ENCODE results near the gene SLC26A9.

SLC26A9 gene

GRCh38 chr1:205970486-205970885 lies 27.2 kb upstream of the SLC26A9 start:
- peaks cover 1% of the 10 kb centered on the region for H3K36me3 Mint-ChIP-seq (ENCODE audit: insufficient read depth)
- no peak for ATAC-seq (replicated peaks; ENCODE audit: extremely low read depth, poor library complexity, severe bottlenecking)
- no peak overlapping the region for H3K27ac Mint-ChIP-seq (ENCODE audit: low read depth)

GRCh38 chr1:205969229-205969628 lies 26.0 kb upstream of the SLC26A9 start:
- no peak overlapping the region for H3K4me3 Mint-ChIP-seq
- DNase-seq (ENCODE audit: low spot score in 2 of 2) (no peak), ATAC-seq (replicated peaks; ENCODE audit: extremely low read depth, poor library complexity, severe bottlenecking) (no peak)
- H3K27ac Mint-ChIP-seq (ENCODE audit: low read depth): no peak overlapping the region
- peaks cover 1% of the 10 kb centered on the region for H3K36me3 Mint-ChIP-seq (ENCODE audit: insufficient read depth)
- no peaks in the 10 kb centered on the region for H3K4me1 Mint-ChIP-seq
- no peaks in the 10 kb centered on the region for H3K27me3 Mint-ChIP-seq
- H3K9me3 Mint-ChIP-seq: no peaks in the 10 kb centered on the region

More at GRCh38 chr1:205970486-205970885, 27.2 kb upstream of the SLC26A9 start:
- Mint-ChIP-seq H3K4me1 (no peaks in the 10 kb centered on the region), H3K4me3 (no peak overlapping the region), H3K9me3 (no peaks in the 10 kb centered on the region), H3K27me3 (no peaks in the 10 kb centered on the region)
- no peak for DNase-seq (ENCODE audit: low spot score in 2 of 2)

DNA sequence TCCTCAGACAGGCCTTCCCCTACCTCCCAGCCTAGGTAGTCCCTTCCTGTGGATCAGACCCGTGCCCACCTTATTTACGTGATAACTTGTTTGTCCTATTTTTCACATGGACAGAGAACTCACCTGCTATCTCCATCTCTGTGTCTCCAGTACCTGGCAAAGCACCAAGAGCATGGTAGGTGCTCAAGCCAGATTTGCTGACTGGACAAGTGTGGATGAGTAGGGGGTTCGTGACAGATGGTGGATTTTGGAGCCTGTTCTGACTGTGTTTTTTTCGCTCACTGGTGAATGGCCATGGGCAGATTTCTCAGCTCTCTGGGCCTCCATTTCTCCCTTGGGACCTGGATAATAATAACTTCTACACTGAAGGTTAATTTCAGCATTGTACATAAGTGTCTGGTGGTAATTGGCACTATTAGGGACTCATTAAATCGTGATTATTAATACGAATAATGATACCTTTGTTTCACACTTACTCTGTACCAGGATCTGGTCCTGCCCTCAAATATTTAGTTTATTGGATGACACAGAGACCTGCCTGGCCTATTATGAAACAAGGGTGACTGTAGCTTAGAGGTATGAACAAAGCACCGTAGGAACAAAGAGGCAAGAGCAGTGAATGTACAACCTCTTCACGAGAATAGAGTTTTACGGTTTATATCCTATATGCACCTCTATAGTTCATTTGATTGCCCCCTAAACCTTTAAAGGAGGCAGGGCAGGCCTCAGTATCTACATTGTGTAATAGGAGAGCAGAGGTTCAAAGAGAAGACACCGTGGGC lies 24.5 kb upstream of the SLC26A9 start:
- H3K36me3 Mint-ChIP-seq (ENCODE audit: insufficient read depth): no peaks in the 10 kb centered on the region

GRCh38 chr1:205965036-205965884 lies 22.0 kb upstream of the SLC26A9 start:
- no peaks in the 10 kb centered on the region for H3K4me1 Mint-ChIP-seq
- no peaks in the 10 kb centered on the region for H3K9me3 Mint-ChIP-seq
- no peak for DNase-seq (ENCODE audit: low spot score in 2 of 2)
- ATAC-seq (replicated peaks; ENCODE audit: extremely low read depth, poor library complexity, severe bottlenecking): no peak
- H3K27me3 Mint-ChIP-seq: peaks cover 35% of the 10 kb centered on the region
- H3K36me3 Mint-ChIP-seq (ENCODE audit: insufficient read depth): no peaks in the 10 kb centered on the region
- no peak overlapping the region for H3K4me3 Mint-ChIP-seq
- H3K27ac Mint-ChIP-seq (ENCODE audit: low read depth): no peak overlapping the region

More for the DNA sequence above, 24.5 kb upstream of the SLC26A9 start:
- ATAC-seq (replicated peaks; ENCODE audit: extremely low read depth, poor library complexity, severe bottlenecking): no peak
- Mint-ChIP-seq H3K27me3 (peaks cover 14% of the 10 kb centered on the region), H3K27ac (ENCODE audit: low read depth) (no peak overlapping the region), H3K9me3 (no peaks in the 10 kb centered on the region), H3K4me1 (no peaks in the 10 kb centered on the region), H3K4me3 (no peak overlapping the region)
- no peak for DNase-seq (ENCODE audit: low spot score in 2 of 2)

DNA sequence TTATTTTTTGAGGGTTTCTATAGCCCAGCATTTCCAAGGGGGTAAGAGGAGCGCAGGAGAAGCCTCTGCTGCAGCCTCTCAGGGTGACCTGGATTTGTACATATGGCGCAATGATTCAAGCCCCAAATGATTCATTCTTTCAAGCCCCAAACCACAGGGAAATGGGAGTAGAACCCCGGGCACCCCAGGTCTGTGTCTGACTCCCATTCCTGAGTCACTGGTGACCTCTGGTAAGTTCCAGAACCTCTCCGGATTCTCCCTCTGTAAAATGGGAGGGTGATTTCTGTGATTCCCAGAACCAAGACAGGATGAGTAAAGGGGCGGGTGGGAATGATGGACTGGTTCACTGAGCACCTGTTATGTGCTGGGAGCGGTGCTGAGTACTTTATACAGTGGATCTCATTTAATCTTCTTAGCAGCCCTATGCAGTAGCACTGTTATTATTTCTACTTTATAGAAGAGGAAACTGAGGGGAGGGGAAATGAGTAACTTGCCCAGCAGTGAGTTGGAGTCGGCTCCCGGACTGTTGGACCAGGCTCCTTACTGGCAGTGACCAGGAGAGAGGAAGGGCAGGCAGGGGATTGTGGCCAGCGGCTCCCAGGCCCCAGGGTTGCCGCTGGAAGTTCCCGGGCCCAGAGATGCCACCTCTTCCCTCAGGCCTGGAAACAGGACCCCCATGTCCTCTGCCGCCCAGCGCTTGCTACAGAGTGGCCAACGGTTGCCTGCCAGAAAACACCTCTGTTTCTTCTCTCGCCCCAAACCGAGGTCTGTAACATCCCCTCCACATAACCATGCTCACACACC lies 20.3 kb upstream of the SLC26A9 start:
- no peaks in the 10 kb centered on the region for H3K9me3 Mint-ChIP-seq
- no peak for DNase-seq (ENCODE audit: low spot score in 2 of 2)
- H3K36me3 Mint-ChIP-seq (ENCODE audit: insufficient read depth): no peaks in the 10 kb centered on the region
- peaks cover 5% of the 10 kb centered on the region for H3K4me1 Mint-ChIP-seq
- no peak for ATAC-seq (replicated peaks; ENCODE audit: extremely low read depth, poor library complexity, severe bottlenecking)
- H3K4me3 Mint-ChIP-seq: no peak overlapping the region
- H3K27ac Mint-ChIP-seq (ENCODE audit: low read depth): no peak overlapping the region
- H3K27me3 Mint-ChIP-seq: peaks cover 52% of the 10 kb centered on the region

- H3K36me3 Mint-ChIP-seq (ENCODE audit: insufficient read depth): no peaks in the 10 kb centered on the region
- no peak for DNase-seq (ENCODE audit: low spot score in 2 of 2)
- no peaks in the 10 kb centered on the region for H3K9me3 Mint-ChIP-seq
- no peak overlapping the region for H3K27ac Mint-ChIP-seq (ENCODE audit: low read depth)
- H3K27me3 Mint-ChIP-seq: peaks cover 53% of the 10 kb centered on the region
- H3K4me1 Mint-ChIP-seq: peaks cover 5% of the 10 kb centered on the region
- no peak overlapping the region for H3K4me3 Mint-ChIP-seq
- no peak for ATAC-seq (replicated peaks; ENCODE audit: extremely low read depth, poor library complexity, severe bottlenecking)
Observed at GRCh38 chr1:205962821-205963221, 19.6 kb upstream of the SLC26A9 start.

- H3K36me3 Mint-ChIP-seq (ENCODE audit: insufficient read depth): no peaks in the 10 kb centered on the region
- ATAC-seq (replicated peaks; ENCODE audit: extremely low read depth, poor library complexity, severe bottlenecking) (no peak), DNase-seq (ENCODE audit: low spot score in 2 of 2) (no peak)
- no peaks in the 10 kb centered on the region for H3K9me3 Mint-ChIP-seq
- H3K4me1 Mint-ChIP-seq: peaks cover 5% of the 10 kb centered on the region
- H3K27me3 Mint-ChIP-seq: peaks cover 53% of the 10 kb centered on the region
- H3K4me3 Mint-ChIP-seq: no peak overlapping the region
- no peak overlapping the region for H3K27ac Mint-ChIP-seq (ENCODE audit: low read depth)
Observed at GRCh38 chr1:205961991-205962820, 18.9 kb upstream of the SLC26A9 start.

DNA sequence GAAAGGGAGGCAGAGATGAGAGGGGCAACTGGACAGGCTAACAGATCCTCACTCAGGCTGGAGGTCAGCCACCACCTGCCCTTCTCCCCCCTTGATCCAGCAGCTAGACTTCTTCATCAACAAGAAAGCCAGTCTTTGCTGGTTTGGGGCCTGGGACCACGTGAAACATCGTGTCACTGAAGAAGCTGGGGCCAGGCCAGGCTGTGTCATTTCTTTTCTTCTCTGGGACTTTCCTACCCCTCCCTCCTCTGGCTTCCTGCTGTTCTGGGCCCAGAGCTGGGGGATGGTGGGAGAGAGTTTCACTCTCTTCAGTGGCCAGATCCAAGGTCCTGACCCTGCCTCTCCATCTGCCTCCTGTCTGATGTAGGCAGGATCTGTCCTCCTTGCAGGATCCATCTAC lies 18.1 kb upstream of the SLC26A9 start:
- Mint-ChIP-seq H3K27ac (ENCODE audit: low read depth) (no peak overlapping the region), H3K4me1 (peaks cover 5% of the 10 kb centered on the region), H3K9me3 (no peaks in the 10 kb centered on the region), H3K36me3 (ENCODE audit: insufficient read depth) (no peaks in the 10 kb centered on the region), H3K4me3 (no peak overlapping the region), H3K27me3 (peaks cover 53% of the 10 kb centered on the region)
- ATAC-seq (replicated peaks; ENCODE audit: extremely low read depth, poor library complexity, severe bottlenecking) (no peak), DNase-seq (ENCODE audit: low spot score in 2 of 2) (no peak)

- DNase-seq (ENCODE audit: low spot score in 2 of 2) (no peak), ATAC-seq (replicated peaks; ENCODE audit: extremely low read depth, poor library complexity, severe bottlenecking) (no peak)
- Mint-ChIP-seq H3K4me1 (peaks cover 5% of the 10 kb centered on the region), H3K36me3 (ENCODE audit: insufficient read depth) (no peaks in the 10 kb centered on the region), H3K9me3 (no peaks in the 10 kb centered on the region), H3K27me3 (peaks cover 69% of the 10 kb centered on the region), H3K27ac (ENCODE audit: low read depth) (no peak overlapping the region), H3K4me3 (no peak overlapping the region)
Observed at GRCh38 chr1:205959789-205960188, 16.5 kb upstream of the SLC26A9 start.

DNA sequence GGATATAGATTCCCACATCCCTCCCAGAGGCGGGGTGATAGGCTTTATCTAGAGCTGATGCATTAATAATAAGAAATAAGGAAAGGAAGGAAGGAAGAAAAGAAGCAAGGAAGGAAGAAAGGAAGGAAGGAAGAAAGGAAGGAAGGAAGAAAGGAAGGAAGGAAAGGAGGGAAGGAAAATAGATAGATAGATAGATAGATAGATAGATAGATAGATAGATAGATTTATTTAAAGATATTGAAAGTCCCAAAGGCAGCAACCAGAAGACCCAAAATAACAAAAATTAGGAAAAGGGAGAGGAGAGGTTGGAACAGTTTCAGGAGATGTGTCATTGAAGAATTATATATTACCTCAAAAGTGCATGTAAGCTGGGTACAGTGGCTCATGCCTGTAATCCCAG lies 12.2 kb upstream of the SLC26A9 start:
- Mint-ChIP-seq H3K4me3 (no peak overlapping the region), H3K27ac (ENCODE audit: low read depth) (no peak overlapping the region), H3K36me3 (ENCODE audit: insufficient read depth) (no peaks in the 10 kb centered on the region), H3K27me3 (peaks cover 37% of the 10 kb centered on the region), H3K4me1 (peaks cover 5% of the 10 kb centered on the region), H3K9me3 (no peaks in the 10 kb centered on the region)
- DNase-seq (ENCODE audit: low spot score in 2 of 2): no peak
- no peak for ATAC-seq (replicated peaks; ENCODE audit: extremely low read depth, poor library complexity, severe bottlenecking)

DNA sequence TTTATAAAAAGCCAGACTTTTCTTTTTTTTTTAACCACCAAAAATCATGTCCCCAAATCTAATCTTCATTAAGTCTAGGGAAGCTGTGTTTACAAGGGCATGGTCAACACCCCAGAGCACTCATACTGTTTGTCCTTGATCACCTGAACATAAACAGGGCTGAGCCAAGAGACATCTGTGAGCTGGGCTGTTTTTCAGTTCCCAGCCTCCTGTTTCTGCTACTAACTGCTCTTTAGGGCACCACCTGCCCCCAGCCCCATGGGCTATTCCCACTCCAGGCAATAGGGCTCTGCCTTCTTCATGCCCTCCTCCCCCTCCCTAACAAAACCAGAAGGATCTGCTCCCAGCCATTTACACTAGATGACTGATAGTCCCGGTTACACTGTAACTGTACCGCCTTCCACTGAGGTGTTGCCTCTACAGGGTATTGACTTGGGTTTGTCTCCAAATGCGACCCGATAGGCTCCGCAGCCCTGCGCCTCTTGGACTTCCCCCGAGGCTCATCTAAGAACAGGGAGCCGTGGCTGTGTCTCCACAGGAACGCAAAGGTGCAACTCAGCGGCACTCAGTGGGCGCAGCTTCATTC lies 11.7 kb upstream of the SLC26A9 start:
- Mint-ChIP-seq H3K4me1 (peaks cover 5% of the 10 kb centered on the region), H3K27me3 (peaks cover 31% of the 10 kb centered on the region), H3K4me3 (no peak overlapping the region), H3K27ac (ENCODE audit: low read depth) (no peak overlapping the region), H3K36me3 (ENCODE audit: insufficient read depth) (no peaks in the 10 kb centered on the region), H3K9me3 (no peaks in the 10 kb centered on the region)
- no peak for ATAC-seq (replicated peaks; ENCODE audit: extremely low read depth, poor library complexity, severe bottlenecking)
- no peak for DNase-seq (ENCODE audit: low spot score in 2 of 2)
